ENCODE results near the gene TOGARAM2.

The TOGARAM2 gene

DNA sequence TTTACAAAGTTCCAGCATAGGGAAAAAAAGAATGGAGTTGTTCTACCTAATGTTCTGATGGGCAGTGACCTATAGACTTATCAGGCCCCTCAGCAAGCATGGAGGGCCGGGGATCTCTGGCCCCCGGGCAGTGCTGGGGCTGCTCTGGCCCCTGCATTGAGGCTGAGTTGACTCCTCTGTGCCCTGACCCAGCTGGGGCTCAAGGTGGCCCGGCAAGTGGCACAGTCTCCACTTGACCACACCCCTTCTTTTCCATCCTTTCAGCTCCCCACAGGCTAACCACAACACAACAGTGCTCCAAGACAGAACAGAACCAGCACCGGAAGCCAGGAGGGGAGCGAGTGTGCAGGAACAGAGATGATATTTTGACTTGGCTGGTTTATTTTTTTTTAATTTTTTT, 19.9 kb downstream of the TOGARAM2 start:
- H3K9me3 ChIP-seq (ENCODE audit: insufficient read depth, low read length) = peaks cover 8% of the 10 kb centered on the region; the same call in 1 of the 2 replicates
- no peak for DNase-seq (ENCODE audit: low read depth, low spot score)
- no peak overlapping the region for H3K4me3 ChIP-seq (ENCODE audit: insufficient read length, low read depth)
- no peaks in the 10 kb centered on the region for H3K36me3 ChIP-seq (ENCODE audit: insufficient read depth, insufficient read length, low read length)
- TF ChIP-seq YY1 (IDR thresholded peaks at IDR 0.05; ENCODE audit: insufficient read depth, insufficient read length) (no peak), ZNF274 (IDR thresholded peaks at IDR 0.05; ENCODE audit: low read depth, low read length) (no peak), SUZ12 (IDR thresholded peaks at IDR 0.05; ENCODE audit: extremely low read depth, insufficient read depth, insufficient read length) (no peak)
- H3K4me1 ChIP-seq (ENCODE audit: insufficient read depth, insufficient read length) = peaks cover 2% of the 10 kb centered on the region
- H3K27me3 ChIP-seq (ENCODE audit: insufficient read depth, insufficient read length) = no peaks in the 10 kb centered on the region
- H3K9ac ChIP-seq (ENCODE audit: insufficient read length, low read depth) = no peak overlapping the region

DNA sequence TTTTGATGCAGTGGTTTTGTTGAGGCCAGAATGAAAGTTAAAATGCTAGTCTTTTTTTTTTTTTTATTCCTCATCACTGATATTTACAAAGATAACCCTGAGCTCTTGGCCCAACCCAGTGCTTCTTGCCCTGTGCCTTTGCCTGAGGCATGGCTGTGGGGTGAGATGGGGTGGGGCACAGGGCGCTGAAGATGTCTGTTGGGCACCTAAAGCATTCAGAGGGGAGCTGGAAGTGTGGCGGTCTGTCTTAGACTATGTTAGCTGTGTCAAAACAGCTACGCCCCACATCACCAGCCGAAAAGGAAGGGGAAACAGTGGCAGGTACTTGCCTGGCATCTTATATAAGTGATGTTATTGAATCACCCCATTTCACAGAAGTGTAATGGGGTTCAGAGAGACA, 20.7 kb downstream of the TOGARAM2 start:
- H3K9ac ChIP-seq (ENCODE audit: insufficient read length, low read depth) = no peak overlapping the region
- no peak overlapping the region for H3K4me3 ChIP-seq (ENCODE audit: insufficient read length, low read depth)
- H3K9me3 ChIP-seq (ENCODE audit: insufficient read depth, low read length) = peaks cover 9% of the 10 kb centered on the region; the same call in 1 of the 2 replicates
- no peaks in the 10 kb centered on the region for H3K27me3 ChIP-seq (ENCODE audit: insufficient read depth, insufficient read length)
- H3K36me3 ChIP-seq (ENCODE audit: insufficient read depth, insufficient read length, low read length) = no peaks in the 10 kb centered on the region
- DNase-seq (ENCODE audit: low read depth, low spot score) = no peak
- TF ChIP-seq SUZ12 (IDR thresholded peaks at IDR 0.05; ENCODE audit: extremely low read depth, insufficient read depth, insufficient read length) (no peak), ZNF274 (IDR thresholded peaks at IDR 0.05; ENCODE audit: low read depth, low read length) (no peak), YY1 (IDR thresholded peaks at IDR 0.05; ENCODE audit: insufficient read depth, insufficient read length) (no peak)
- peaks cover 2% of the 10 kb centered on the region for H3K4me1 ChIP-seq (ENCODE audit: insufficient read depth, insufficient read length)

DNA sequence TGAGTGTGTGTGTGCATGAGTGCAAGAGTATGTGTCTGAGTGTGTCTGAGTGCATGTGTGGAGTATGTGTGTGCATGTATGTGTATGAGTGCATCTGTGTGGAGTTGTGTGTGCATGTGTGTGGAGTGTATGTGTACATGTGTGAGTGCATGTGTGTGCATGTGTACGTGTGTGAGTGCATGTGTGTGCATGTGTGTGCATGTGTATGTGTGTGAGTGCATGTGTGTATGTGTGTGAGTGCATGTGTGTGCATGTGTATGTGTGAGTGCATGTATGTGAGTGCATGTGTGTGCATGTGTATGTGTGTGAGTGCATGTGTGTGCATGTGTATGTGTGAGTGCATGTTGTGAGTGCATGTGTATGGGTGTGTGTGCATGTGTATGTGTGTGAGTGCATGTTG, 23.7 kb downstream of the TOGARAM2 start:
- no peak overlapping the region for H3K4me3 ChIP-seq (ENCODE audit: insufficient read length, low read depth)
- H3K4me1 ChIP-seq (ENCODE audit: insufficient read depth, insufficient read length) = peaks cover 9% of the 10 kb centered on the region
- no peak for DNase-seq (ENCODE audit: low read depth, low spot score)
- no peaks in the 10 kb centered on the region for H3K36me3 ChIP-seq (ENCODE audit: insufficient read depth, insufficient read length, low read length)
- no peak for TF ChIP-seq SUZ12 (IDR thresholded peaks at IDR 0.05; ENCODE audit: extremely low read depth, insufficient read depth, insufficient read length)
- TF ChIP-seq ZNF274 (IDR thresholded peaks at IDR 0.05; ENCODE audit: low read depth, low read length) = no peak
- no peak for TF ChIP-seq YY1 (IDR thresholded peaks at IDR 0.05; ENCODE audit: insufficient read depth, insufficient read length)
- H3K9me3 ChIP-seq (ENCODE audit: insufficient read depth, low read length) = peaks cover 9% of the 10 kb centered on the region; the same call in 1 of the 2 replicates
- H3K27me3 ChIP-seq (ENCODE audit: insufficient read depth, insufficient read length) = no peaks in the 10 kb centered on the region
- no peak overlapping the region for H3K9ac ChIP-seq (ENCODE audit: insufficient read length, low read depth)

DNA sequence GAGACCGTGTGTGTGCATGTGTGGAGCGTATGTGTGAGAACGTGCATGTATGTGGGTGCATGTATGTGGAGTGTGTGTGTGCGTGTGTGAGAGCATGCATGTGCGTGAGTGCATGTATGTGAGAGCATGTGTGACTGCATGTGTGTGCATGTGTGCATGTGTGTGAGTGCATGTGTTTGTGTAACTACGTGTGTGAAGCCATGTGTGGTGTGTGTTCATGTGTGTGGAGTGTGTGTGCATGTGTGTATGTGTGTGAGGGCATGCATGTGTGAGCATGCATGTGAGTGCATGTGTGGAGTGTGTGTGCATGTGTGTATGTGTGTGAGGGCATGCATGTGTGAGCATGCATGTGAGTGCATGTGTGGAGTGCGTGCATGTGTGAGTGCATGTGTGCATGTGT, 24.2 kb downstream of the TOGARAM2 start:
- H3K27me3 ChIP-seq (ENCODE audit: insufficient read depth, insufficient read length) = no peaks in the 10 kb centered on the region
- TF ChIP-seq YY1 (IDR thresholded peaks at IDR 0.05; ENCODE audit: insufficient read depth, insufficient read length) (no peak), ZNF274 (IDR thresholded peaks at IDR 0.05; ENCODE audit: low read depth, low read length) (no peak), SUZ12 (IDR thresholded peaks at IDR 0.05; ENCODE audit: extremely low read depth, insufficient read depth, insufficient read length) (no peak)
- peaks cover 9% of the 10 kb centered on the region; the same call in 1 of the 2 replicates for H3K9me3 ChIP-seq (ENCODE audit: insufficient read depth, low read length)
- no peaks in the 10 kb centered on the region for H3K36me3 ChIP-seq (ENCODE audit: insufficient read depth, insufficient read length, low read length)
- DNase-seq (ENCODE audit: low read depth, low spot score) = no peak
- H3K4me3 ChIP-seq (ENCODE audit: insufficient read length, low read depth) = no peak overlapping the region
- H3K9ac ChIP-seq (ENCODE audit: insufficient read length, low read depth) = no peak overlapping the region
- H3K4me1 ChIP-seq (ENCODE audit: insufficient read depth, insufficient read length) = peaks cover 15% of the 10 kb centered on the region

DNA sequence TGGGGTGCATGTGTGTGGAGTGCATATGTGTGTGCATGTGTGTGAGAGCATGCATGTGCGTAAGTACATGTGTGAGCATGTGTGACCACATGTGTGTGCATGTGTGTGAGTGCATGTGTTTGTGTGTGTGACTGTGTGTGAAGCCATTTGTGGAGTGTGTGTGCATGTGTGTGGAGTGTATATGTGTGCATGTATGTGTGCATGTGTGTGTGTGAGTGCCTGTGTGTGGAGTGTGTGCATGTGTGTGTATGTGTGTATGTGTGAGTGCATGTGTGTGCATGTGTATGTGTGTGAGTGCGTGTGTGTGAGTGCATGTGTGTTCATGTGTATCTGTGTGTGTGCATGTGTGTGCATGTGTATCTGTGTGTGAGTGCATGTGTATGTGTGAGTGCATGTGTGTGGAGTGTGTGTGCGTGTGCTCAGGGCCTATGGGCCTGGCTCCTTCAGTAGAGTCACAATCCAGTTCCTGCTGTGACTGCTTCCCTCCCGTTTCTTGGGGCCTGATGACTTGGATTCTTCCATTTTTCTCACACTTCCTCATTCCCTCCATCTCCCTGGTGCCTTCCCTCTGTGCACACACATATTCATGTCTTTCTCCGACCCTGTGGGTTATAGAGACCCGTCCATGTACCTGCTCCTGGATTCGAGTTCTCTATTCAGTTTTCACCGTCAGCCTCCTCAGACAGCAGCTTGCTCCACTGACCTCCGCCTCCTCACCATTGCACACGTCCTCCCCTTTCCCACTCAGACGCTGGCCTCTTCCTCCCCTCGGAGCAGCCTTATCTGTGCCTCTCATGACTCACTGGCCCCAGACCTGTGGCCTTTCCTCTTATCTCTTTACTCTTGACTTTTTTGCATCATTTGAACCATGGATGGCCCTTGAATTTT, 25.2 kb downstream of the TOGARAM2 start:
- Histone ChIP-seq H3K4me1 (ENCODE audit: insufficient read depth, insufficient read length) (peaks cover 20% of the 10 kb centered on the region), H3K36me3 (ENCODE audit: insufficient read depth, insufficient read length, low read length) (no peaks in the 10 kb centered on the region), H3K27me3 (ENCODE audit: insufficient read depth, insufficient read length) (no peaks in the 10 kb centered on the region), H3K4me3 (ENCODE audit: insufficient read length, low read depth) (no peak overlapping the region), H3K9ac (ENCODE audit: insufficient read length, low read depth) (no peak overlapping the region), H3K9me3 (ENCODE audit: insufficient read depth, low read length) (peaks cover 9% of the 10 kb centered on the region; the same call in 1 of the 2 replicates)
- DNase-seq (ENCODE audit: low read depth, low spot score) = no peak
- TF ChIP-seq SUZ12 (IDR thresholded peaks at IDR 0.05; ENCODE audit: extremely low read depth, insufficient read depth, insufficient read length) = no peak
- no peak for TF ChIP-seq ZNF274 (IDR thresholded peaks at IDR 0.05; ENCODE audit: low read depth, low read length)
- no peak for TF ChIP-seq YY1 (IDR thresholded peaks at IDR 0.05; ENCODE audit: insufficient read depth, insufficient read length)

DNA sequence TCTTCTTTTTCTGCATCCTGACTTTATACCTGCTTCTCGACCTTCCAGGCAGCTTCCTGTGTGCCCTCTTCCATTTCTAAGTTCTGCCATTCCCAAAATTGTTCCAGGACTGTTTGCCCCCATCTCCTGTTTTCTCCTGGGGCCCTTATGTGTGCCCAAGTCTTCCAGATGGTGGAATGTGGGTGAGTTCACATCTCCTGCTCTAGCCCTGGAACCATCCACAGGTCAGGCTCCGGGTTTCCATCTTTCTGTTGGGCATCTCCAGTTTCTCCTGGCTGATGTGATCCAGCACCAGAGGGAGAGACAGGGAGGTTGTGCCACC, 25.8 kb downstream of the TOGARAM2 start:
- H3K9ac ChIP-seq (ENCODE audit: insufficient read length, low read depth) = no peak overlapping the region
- H3K9me3 ChIP-seq (ENCODE audit: insufficient read depth, low read length) = peaks cover 9% of the 10 kb centered on the region; the same call in 1 of the 2 replicates
- H3K36me3 ChIP-seq (ENCODE audit: insufficient read depth, insufficient read length, low read length) = no peaks in the 10 kb centered on the region
- no peak overlapping the region for H3K4me3 ChIP-seq (ENCODE audit: insufficient read length, low read depth)
- H3K4me1 ChIP-seq (ENCODE audit: insufficient read depth, insufficient read length) = peaks cover 26% of the 10 kb centered on the region
- no peaks in the 10 kb centered on the region for H3K27me3 ChIP-seq (ENCODE audit: insufficient read depth, insufficient read length)
- TF ChIP-seq ZNF274 (IDR thresholded peaks at IDR 0.05; ENCODE audit: low read depth, low read length) = no peak
- TF ChIP-seq SUZ12 (IDR thresholded peaks at IDR 0.05; ENCODE audit: extremely low read depth, insufficient read depth, insufficient read length) = no peak
- TF ChIP-seq YY1 (IDR thresholded peaks at IDR 0.05; ENCODE audit: insufficient read depth, insufficient read length) = no peak
- no peak for DNase-seq (ENCODE audit: low read depth, low spot score)

DNA sequence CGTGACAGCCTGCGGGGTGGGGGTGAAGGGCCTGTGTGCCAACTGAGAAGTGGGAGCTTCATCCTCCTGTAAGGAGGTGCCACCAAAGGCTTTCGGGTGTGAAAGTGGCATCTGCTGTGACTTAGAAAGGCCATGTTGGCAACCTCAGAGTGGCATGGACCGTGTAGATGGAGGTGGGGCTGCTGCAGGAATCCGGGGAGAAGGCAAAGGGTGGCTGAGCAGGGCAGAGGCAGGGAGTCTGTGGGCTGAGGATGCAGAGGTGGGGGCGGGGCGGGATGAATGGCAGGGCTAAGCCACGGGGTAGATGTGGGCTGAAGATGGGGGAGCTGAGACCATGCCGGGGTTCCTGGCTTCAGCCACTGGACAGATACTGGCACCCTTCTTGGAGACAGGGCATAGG, 28.2 kb downstream of the TOGARAM2 start:
- Histone ChIP-seq H3K9me3 (ENCODE audit: insufficient read depth, low read length) (peaks cover 9% of the 10 kb centered on the region; the same call in 1 of the 2 replicates), H3K27me3 (ENCODE audit: insufficient read depth, insufficient read length) (no peaks in the 10 kb centered on the region), H3K36me3 (ENCODE audit: insufficient read depth, insufficient read length, low read length) (no peaks in the 10 kb centered on the region), H3K4me3 (ENCODE audit: insufficient read length, low read depth) (no peak overlapping the region), H3K9ac (ENCODE audit: insufficient read length, low read depth) (no peak overlapping the region), H3K4me1 (ENCODE audit: insufficient read depth, insufficient read length) (peaks cover 32% of the 10 kb centered on the region)
- TF ChIP-seq SUZ12 (IDR thresholded peaks at IDR 0.05; ENCODE audit: extremely low read depth, insufficient read depth, insufficient read length) = no peak
- no peak for TF ChIP-seq ZNF274 (IDR thresholded peaks at IDR 0.05; ENCODE audit: low read depth, low read length)
- TF ChIP-seq YY1 (IDR thresholded peaks at IDR 0.05; ENCODE audit: insufficient read depth, insufficient read length) = no peak
- DNase-seq (ENCODE audit: low read depth, low spot score) = no peak
